ENCODE data around the gene RND1.

GRCh38 chr12:48823281-48823680, 42.4 kb downstream of the RND1 start:
- no peak for TF ChIP-seq CTCF (conservative IDR thresholded peaks at IDR 0.05 in 1 of 2, IDR thresholded peaks at IDR 0.05 in 1 of 2; ENCODE audit: low read depth in 1 of 2, low read length in 2 of 2)
- no peak for TF ChIP-seq EZH2 (IDR thresholded peaks at IDR 0.05; ENCODE audit: low read length, missing control alignments)
